ENCODE results near the gene ARHGEF19. TPM values are rescaled to one million over a fixed set of nuclear protein-coding genes. Genes with fewer than 3 reads are reported as not detected.

ARHGEF19 gene
- total and polyA plus RNA-seq, 10 of the 15 experiments (the other 5 are each of a cell fraction or from before 2014, with no cell fraction given): 0.15 to 2.9 (median 0.67) TPM; not detected in 1

DNA sequence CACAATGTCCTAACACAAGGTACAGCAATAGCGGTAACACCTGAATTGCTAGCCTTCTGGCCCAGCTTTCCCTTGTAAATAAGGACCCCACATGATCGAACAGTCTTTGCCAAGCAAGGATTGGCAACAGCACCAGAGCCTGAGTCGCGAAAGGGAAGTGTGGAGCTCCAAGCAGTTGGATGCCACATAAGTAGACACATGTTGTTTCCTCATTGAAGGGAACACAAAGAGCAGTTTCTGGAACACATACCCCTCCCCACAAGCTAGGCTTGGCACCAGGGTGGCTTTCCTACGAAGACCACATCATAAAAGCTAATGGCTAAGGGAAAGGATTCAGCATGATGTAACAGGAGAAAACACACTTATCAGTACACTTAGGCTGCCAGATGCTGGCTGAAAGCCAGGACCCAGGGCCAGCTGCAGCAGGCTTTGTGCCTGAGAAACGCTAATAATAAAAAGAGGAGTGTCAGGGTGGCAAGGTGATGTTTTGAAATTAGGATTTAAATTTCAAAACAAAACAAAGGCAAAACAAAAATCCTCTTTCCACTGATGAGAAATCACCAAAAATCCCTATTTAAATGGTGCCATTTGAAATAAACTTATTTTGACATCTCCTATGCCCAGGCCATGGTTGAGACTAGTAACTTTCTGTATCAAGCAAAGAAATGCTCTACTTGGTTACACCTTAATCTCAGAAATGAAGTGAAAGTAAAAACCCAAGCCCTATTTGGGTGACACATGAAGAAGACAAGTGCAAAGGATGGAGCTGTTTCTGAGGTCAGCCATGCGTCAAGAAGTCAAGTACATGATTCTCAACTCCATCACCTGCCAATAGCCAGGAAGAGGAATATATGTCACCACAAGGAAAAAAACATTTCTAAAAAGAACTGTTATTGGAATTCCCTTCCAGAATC, 36.4 kb upstream of the ARHGEF19 start:
- ATAC-seq: peak; percentile 86
- RAD21 ChIA-PET (ENCODE audit: unreplicated experiment): interaction anchor here (1.0 to 1.3 kb wide), 3 partner anchors 104 to 172 kb away, joined by 3 to 4 read pairs (median 3); partner anchors contain the start of gene FBXO42
- intact Hi-C loops (cut with micrococcal nuclease; ENCODE audit: unreplicated experiment): loop anchor here (5.0 kb wide), 1 partner anchor 113 kb away; no protein-coding TSS in a partner anchor

More for the DNA sequence above, 36.4 kb upstream of the ARHGEF19 start:
- FAIRE-seq (no peak), DNase-seq (ENCODE audit: low read depth, low spot score) (peak; percentile 23)
- Histone ChIP-seq H3K79me2 (ENCODE audit: control insufficient read depth, insufficient read depth, low read length) (no peaks in the 10 kb centered on the region), H3K9ac (ENCODE audit: control insufficient read depth, insufficient read depth, low read length) (0 out of 2 replicates have a peak overlapping the region, but pooled peaks have one; percentile 2), H3K9me3 (replicated peaks; ENCODE audit: control insufficient read depth, insufficient read depth, low read length) (no peaks in the 10 kb centered on the region), H2AFZ (ENCODE audit: control insufficient read depth, low read depth, low read length) (no peak overlapping the region), H3K27me3 (replicated peaks in 1 of 2; ENCODE audit: control insufficient read depth in 2 of 2, insufficient read depth in 2 of 2, low read length in 1 of 2) (no peaks in the 10 kb centered on the region), H3K4me3 (no peak overlapping the region), H3K4me2 (ENCODE audit: control insufficient read depth, insufficient read depth) (peak overlapping the region; percentile 57), H3K27ac (ENCODE audit: control insufficient read depth, insufficient read depth) (peak overlapping the region; percentile 47), H3K36me3 (ENCODE audit: control insufficient read depth in 2 of 2, insufficient read depth in 2 of 2, low read length in 1 of 2) (peaks cover 12 to 13% of the 10 kb centered on the region in 2 experiments; a peak in 3 of 4 replicates), H4K20me1 (ENCODE audit: control insufficient read depth, insufficient read depth) (no peaks in the 10 kb centered on the region), H3K4me1 (ENCODE audit: control insufficient read depth, insufficient read depth, low read length) (peaks cover 20% of the 10 kb centered on the region)
- ChIA-PET SMC1A (ENCODE audit: uncharacterized antibody, unreplicated experiment) (interaction anchor here (0.6 to 3.1 kb wide), 9 partner anchors 11 to 274 kb away, joined by 3 to 16 read pairs (median 3); partner anchors contain the start of gene CPLANE2), POLR2A (interaction anchor here (1.0 kb wide), 1 partner anchor 101 kb away, joined by 4 read pairs; no protein-coding TSS in a partner anchor), CTCF (interaction anchor here (1.5 to 3.4 kb wide), 4 partner anchors 62 to 169 kb away, joined by 4 to 27 read pairs (median 14); no protein-coding TSS in a partner anchor)
- no peak for TF ChIP-seq ZBED1 (IDR thresholded peaks at IDR 0.05; ENCODE audit: borderline replicate concordance)
- TF ChIP-seq SUPT20H (IDR thresholded peaks at IDR 0.05; ENCODE audit: borderline replicate concordance, control insufficient read depth, low read depth, low read length): no peak
- TF ChIP-seq EED (IDR thresholded peaks at IDR 0.05; ENCODE audit: low read depth): no peak
- no peak for TF ChIP-seq TBL1XR1 (IDR thresholded peaks at IDR 0.05; ENCODE audit: low read depth, low read length)
- no peak for TF ChIP-seq ESRRA (IDR thresholded peaks at IDR 0.05; ENCODE audit: low read length)
- TF ChIP-seq PAX5 (IDR thresholded peaks at IDR 0.05; ENCODE audit: borderline replicate concordance, low read depth, low read length): peak; percentile 68; the same call in 1 of the 2 replicates
- TF ChIP-seq CREB1 (IDR thresholded peaks at IDR 0.05; ENCODE audit: low read depth): peak; percentile 45; the same call in 1 of the 2 replicates
- 64% methylated on average over 7 of the region's 7 CpGs for WGBS (ENCODE audit: insufficient coverage, insufficient replicate concordance, low lambda C conversion rate, missing lambda C conversion rate)
- in situ Hi-C loops (cut with MboI): no loop called here
- no TSS peak for BruUV-seq (replicated peaks)

Data from GM12878 (cell line).